ENCODE results near the gene SOX9.
A peak's percentile ranks its signal among the peaks of the same experiment; 100 is the strongest.

Gene SOX9

GRCh38 chr17:72122765-72123529 lies 2.1 kb downstream of the SOX9 start:
- peak overlapping the region; percentile 92 for H3K4me3 ChIP-seq (ENCODE audit: low read depth, low read length)
- TF ChIP-seq, protein P1, sequence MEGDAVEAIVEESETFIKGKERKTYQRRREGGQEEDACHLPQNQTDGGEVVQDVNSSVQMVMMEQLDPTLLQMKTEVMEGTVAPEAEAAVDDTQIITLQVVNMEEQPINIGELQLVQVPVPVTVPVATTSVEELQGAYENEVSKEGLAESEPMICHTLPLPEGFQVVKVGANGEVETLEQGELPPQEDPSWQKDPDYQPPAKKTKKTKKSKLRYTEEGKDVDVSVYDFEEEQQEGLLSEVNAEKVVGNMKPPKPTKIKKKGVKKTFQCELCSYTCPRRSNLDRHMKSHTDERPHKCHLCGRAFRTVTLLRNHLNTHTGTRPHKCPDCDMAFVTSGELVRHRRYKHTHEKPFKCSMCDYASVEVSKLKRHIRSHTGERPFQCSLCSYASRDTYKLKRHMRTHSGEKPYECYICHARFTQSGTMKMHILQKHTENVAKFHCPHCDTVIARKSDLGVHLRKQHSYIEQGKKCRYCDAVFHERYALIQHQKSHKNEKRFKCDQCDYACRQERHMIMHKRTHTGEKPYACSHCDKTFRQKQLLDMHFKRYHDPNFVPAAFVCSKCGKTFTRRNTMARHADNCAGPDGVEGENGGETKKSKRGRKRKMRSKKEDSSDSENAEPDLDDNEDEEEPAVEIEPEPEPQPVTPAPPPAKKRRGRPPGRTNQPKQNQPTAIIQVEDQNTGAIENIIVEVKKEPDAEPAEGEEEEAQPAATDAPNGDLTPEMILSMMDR (IDR thresholded peaks at IDR 0.05; ENCODE audit: low read depth, low read length): no peak

DNA sequence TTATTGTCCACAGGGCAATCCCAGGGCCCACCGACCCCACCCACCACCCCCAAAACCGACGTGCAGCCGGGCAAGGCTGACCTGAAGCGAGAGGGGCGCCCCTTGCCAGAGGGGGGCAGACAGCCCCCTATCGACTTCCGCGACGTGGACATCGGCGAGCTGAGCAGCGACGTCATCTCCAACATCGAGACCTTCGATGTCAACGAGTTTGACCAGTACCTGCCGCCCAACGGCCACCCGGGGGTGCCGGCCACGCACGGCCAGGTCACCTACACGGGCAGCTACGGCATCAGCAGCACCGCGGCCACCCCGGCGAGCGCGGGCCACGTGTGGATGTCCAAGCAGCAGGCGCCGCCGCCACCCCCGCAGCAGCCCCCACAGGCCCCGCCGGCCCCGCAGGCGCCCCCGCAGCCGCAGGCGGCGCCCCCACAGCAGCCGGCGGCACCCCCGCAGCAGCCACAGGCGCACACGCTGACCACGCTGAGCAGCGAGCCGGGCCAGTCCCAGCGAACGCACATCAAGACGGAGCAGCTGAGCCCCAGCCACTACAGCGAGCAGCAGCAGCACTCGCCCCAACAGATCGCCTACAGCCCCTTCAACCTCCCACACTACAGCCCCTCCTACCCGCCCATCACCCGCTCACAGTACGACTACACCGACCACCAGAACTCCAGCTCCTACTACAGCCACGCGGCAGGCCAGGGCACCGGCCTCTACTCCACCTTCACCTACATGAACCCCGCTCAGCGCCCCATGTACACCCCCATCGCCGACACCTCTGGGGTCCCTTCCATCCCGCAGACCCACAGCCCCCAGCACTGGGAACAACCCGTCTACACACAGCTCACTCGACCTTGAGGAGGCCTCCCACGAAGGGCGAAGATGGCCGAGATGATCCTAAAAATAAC lies 3.0 kb downstream of the SOX9 start:
- H3K4me3 ChIP-seq (ENCODE audit: low read depth, low read length): peak overlapping the region; percentile 92
- TF ChIP-seq, protein P1 (IDR thresholded peaks at IDR 0.05; ENCODE audit: low read depth, low read length): no peak

DNA sequence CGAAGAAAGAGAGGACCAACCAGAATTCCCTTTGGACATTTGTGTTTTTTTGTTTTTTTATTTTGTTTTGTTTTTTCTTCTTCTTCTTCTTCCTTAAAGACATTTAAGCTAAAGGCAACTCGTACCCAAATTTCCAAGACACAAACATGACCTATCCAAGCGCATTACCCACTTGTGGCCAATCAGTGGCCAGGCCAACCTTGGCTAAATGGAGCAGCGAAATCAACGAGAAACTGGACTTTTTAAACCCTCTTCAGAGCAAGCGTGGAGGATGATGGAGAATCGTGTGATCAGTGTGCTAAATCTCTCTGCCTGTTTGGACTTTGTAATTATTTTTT lies 3.6 kb downstream of the SOX9 start:
- peak overlapping the region; percentile 92 for H3K4me3 ChIP-seq (ENCODE audit: low read depth, low read length)

GRCh38 chr17:72125226-72125651 lies 4.4 kb downstream of the SOX9 start:
- peak overlapping the region; percentile 5 for H3K4me3 ChIP-seq (ENCODE audit: low read depth, low read length)
- TF ChIP-seq, protein P1 (IDR thresholded peaks at IDR 0.05; ENCODE audit: low read depth, low read length): no peak

More for the DNA sequence above, 3.6 kb downstream of the SOX9 start:
- TF ChIP-seq, protein P1 (IDR thresholded peaks at IDR 0.05; ENCODE audit: low read depth, low read length): no peak

DNA sequence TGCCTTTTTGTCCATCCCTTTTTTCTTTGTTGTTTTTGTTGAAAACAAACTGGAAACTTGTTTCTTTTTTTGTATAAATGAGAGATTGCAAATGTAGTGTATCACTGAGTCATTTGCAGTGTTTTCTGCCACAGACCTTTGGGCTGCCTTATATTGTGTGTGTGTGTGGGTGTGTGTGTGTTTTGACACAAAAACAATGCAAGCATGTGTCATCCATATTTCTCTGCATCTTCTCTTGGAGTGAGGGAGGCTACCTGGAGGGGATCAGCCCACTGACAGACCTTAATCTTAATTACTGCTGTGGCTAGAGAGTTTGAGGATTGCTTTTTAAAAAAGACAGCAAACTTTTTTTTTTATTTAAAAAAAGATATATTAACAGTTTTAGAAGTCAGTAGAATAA lies 4.9 kb downstream of the SOX9 start:
- TF ChIP-seq, protein P1 (IDR thresholded peaks at IDR 0.05; ENCODE audit: low read depth, low read length): no peak
- H3K4me3 ChIP-seq (ENCODE audit: low read depth, low read length): no peak overlapping the region

GRCh38 chr17:72126575-72127486 lies 6.0 kb downstream of the SOX9 start:
- no peak overlapping the region for H3K4me3 ChIP-seq (ENCODE audit: low read depth, low read length)
- TF ChIP-seq, protein P1 (IDR thresholded peaks at IDR 0.05; ENCODE audit: low read depth, low read length): no peak
